Esophagus muscularis mucosa (tissue), 4 donors: ENCODE measurements around the gene GMDS. TPM values are rescaled to one million over a fixed set of nuclear protein-coding genes. Genes with fewer than 3 reads are reported as not detected.

Experiments used
- DNase-seq: peaks from one replicate; pipeline ENCODE4 v3.0.0-alpha.2; 2017; ENCODE audit errors: extremely low spot score
- H3K27ac ChIP-seq, 4 donors: fragments of 200-600 bp; sonication (generic); replicated peaks in 1 of 4; 1 replicate in 3 of 4; 2 replicates in 1 of 4; pipeline ENCODE4 v1.5.1; 2016 to 2019; ENCODE audit warnings: mild to moderate bottlenecking in 1 of 4
- H3K27me3 ChIP-seq, 4 donors: fragments of 200-600 bp; sonication (generic); one replicate each; pipeline versions ENCODE4 v1.5.1 to v1.6.0; 2016 to 2019
- H3K36me3 ChIP-seq, 4 donors: fragments of 200-600 bp; sonication (generic); one replicate each; pipeline ENCODE4 v1.5.1; 2016 to 2019
- H3K4me1 ChIP-seq, 4 donors: fragments of 200-600 bp; sonication (generic); one replicate each; pipeline ENCODE4 v1.5.1; 2016 to 2019
- H3K4me3 ChIP-seq, 4 donors: fragments of 200-600 bp; sonication (generic); 1 replicate in 2 of 4; 2 replicates in 2 of 4; pipeline ENCODE4 v1.5.1; 2016 to 2019; ENCODE audit warnings: mild to moderate bottlenecking in 4 of 4, moderate library complexity in 1 of 4
- H3K9me3 ChIP-seq, 4 donors: fragments of 200-600 bp; sonication (generic); 1 replicate in 3 of 4; 2 replicates in 1 of 4; pipeline ENCODE4 v1.5.1; 2016 to 2019
- EP300 ChIP-seq: sonication (generic); formaldehyde crosslinking; IDR thresholded peaks from one replicate; pipeline ENCODE4 v1.6.1; 2017; ENCODE audit warnings: antibody characterized with exemption
- POLR2A ChIP-seq: fragments of 450-650 bp; IDR thresholded peaks from one replicate; pipeline ENCODE4 v1.6.1; 2017; ENCODE audit warnings: antibody characterized with exemption, moderate library complexity, mild to moderate bottlenecking, low read depth
- POLR2AphosphoS5 ChIP-seq, 2 donors: sonication (generic); formaldehyde crosslinking; IDR thresholded peaks; one replicate each; pipeline ENCODE4 v1.6.1; 2017; ENCODE audit warnings: antibody characterized with exemption in 2 of 2
- WGBS: methylation state at CpG from one replicate; pipeline ENCODE4 v1.1.5; 2018; 5-methylcytosine and 5-hydroxymethylcytosine counted together
- intact Hi-C: fragments of 100-400 bp; cut with DNase I; formaldehyde crosslinking; loops from one replicate; pipeline ENCODE4 v1.15.1; 2023
- total RNA-seq, 4 donors: library from RNA; depleted of rRNA; stranded (reverse); fragments of >200 nt; gene quantifications; one replicate each; pipeline versions ENCODE4 v1.1.0 to v1.2.1, GENCODE V29; 2016
- TF ChIP-seq, protein P1 (sequence below), 3 experiments: fragments of 200-600 bp in 2 of 3; fragments of 450-650 bp in 1 of 3; sonication (generic) in 2 of 3; IDR thresholded peaks; one replicate each; pipeline ENCODE4 v1.5.1; 2017 to 2019; ENCODE audit warnings: antibody characterized with exemption in 3 of 3, mild to moderate bottlenecking in 2 of 3, moderate library complexity in 1 of 3

Gene GMDS
- total RNA-seq, 4 donors from 2014 or later, result 3.6 to 14.1 (median 6.0) TPM

DNA sequence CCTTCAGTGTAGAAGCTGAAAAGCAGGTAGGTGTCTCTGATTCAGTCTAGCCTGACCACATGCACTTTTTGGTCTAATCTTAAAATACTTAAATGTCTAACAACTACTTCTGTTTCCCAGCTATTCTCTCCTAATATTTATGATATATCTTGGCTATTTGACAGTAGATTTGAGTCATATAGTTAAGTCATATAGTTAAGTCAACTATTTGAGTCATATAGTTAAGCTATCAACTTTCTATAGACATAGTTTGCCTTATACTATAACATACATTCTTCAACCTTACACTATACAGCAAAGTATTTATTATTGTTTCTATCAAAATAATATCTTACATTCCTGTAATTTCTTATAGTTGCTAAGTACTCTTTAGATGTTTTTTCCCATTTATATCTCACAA, 110.9 kb downstream of the GMDS start:
- intact Hi-C loops, result no loop called here
- H3K9me3 ChIP-seq, result no peaks in the 10 kb centered on the region

GRCh38 chr6:2133716-2134310, 111.6 kb downstream of the GMDS start:
- no peaks in the 10 kb centered on the region for H3K36me3 ChIP-seq
- no peak for DNase-seq
- intact Hi-C loops, result no loop called here
- H3K27me3 ChIP-seq, result no peaks in the 10 kb centered on the region
- no peak overlapping the region for H3K27ac ChIP-seq
- H3K4me3 ChIP-seq, result no peak overlapping the region
- TF ChIP-seq POLR2AphosphoS5 (IDR thresholded peaks at IDR 0.05), result no peak
- TF ChIP-seq, protein P1, sequence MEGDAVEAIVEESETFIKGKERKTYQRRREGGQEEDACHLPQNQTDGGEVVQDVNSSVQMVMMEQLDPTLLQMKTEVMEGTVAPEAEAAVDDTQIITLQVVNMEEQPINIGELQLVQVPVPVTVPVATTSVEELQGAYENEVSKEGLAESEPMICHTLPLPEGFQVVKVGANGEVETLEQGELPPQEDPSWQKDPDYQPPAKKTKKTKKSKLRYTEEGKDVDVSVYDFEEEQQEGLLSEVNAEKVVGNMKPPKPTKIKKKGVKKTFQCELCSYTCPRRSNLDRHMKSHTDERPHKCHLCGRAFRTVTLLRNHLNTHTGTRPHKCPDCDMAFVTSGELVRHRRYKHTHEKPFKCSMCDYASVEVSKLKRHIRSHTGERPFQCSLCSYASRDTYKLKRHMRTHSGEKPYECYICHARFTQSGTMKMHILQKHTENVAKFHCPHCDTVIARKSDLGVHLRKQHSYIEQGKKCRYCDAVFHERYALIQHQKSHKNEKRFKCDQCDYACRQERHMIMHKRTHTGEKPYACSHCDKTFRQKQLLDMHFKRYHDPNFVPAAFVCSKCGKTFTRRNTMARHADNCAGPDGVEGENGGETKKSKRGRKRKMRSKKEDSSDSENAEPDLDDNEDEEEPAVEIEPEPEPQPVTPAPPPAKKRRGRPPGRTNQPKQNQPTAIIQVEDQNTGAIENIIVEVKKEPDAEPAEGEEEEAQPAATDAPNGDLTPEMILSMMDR (IDR thresholded peaks at IDR 0.05), result no peak
- no peak for TF ChIP-seq EP300
- TF ChIP-seq POLR2A, result no peak
- peaks cover 0 to 12% (median 2%) of the 10 kb centered on the region in 4 donors for H3K4me1 ChIP-seq
- no peaks in the 10 kb centered on the region for H3K9me3 ChIP-seq
- 92% methylated on average over 7 of the region's 7 CpGs for WGBS

More for the DNA sequence above, 110.9 kb downstream of the GMDS start:
- no peak overlapping the region for H3K27ac ChIP-seq
- H3K4me1 ChIP-seq, result peaks cover 0 to 12% (median 2%) of the 10 kb centered on the region in 4 donors
- H3K27me3 ChIP-seq, result no peaks in the 10 kb centered on the region
- no peak for TF ChIP-seq EP300
- TF ChIP-seq, protein P1 (IDR thresholded peaks at IDR 0.05), result no peak
- no peaks in the 10 kb centered on the region for H3K36me3 ChIP-seq
- DNase-seq, result no peak
- H3K4me3 ChIP-seq, result no peak overlapping the region

- TF ChIP-seq, protein P1 (IDR thresholded peaks at IDR 0.05), result no peak
- no peak for TF ChIP-seq POLR2A
- no peak for TF ChIP-seq POLR2AphosphoS5 (IDR thresholded peaks at IDR 0.05)
- TF ChIP-seq EP300, result no peak
- Histone ChIP-seq H3K36me3 (no peaks in the 10 kb centered on the region), H3K9me3 (no peaks in the 10 kb centered on the region), H3K27ac (no peak overlapping the region), H3K27me3 (no peaks in the 10 kb centered on the region), H3K4me3 (no peak overlapping the region), H3K4me1 (peaks cover 0 to 12% (median 2%) of the 10 kb centered on the region in 4 donors)
- no peak for DNase-seq
- intact Hi-C loops, result no loop called here
- 57% methylated on average over 1 of the region's 1 CpG for WGBS
Observed at GRCh38 chr6:2132916-2133315, 112.5 kb downstream of the GMDS start.

DNA sequence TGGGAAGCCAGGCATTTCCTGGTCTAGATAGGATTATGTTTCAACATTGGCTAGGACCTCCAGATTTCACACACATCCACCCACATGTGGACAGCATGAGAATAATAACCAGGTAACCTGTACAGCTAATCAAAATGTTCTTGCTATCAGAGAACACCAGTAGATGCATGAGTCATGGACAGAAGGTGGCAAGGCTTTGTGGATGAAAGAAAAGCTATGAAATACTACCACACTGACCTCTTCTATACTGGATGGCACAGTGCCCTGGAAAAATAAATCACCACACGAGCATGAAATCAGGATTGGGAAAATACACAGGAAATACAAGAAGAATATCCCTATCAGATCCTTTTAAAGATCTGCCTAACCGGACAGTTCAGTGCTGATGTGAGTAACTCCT, 113.0 kb downstream of the GMDS start:
- no peaks in the 10 kb centered on the region for H3K27me3 ChIP-seq
- WGBS, result 63% methylated on average over 2 of the region's 2 CpGs

More for the DNA sequence above, 113.0 kb downstream of the GMDS start:
- Histone ChIP-seq H3K9me3 (no peaks in the 10 kb centered on the region), H3K27ac (no peak overlapping the region), H3K4me1 (peaks cover 0 to 12% (median 2%) of the 10 kb centered on the region in 4 donors), H3K36me3 (no peaks in the 10 kb centered on the region), H3K4me3 (no peak overlapping the region)
- TF ChIP-seq, protein P1 (IDR thresholded peaks at IDR 0.05), result no peak
- TF ChIP-seq EP300 (no peak), POLR2AphosphoS5 (IDR thresholded peaks at IDR 0.05) (no peak), POLR2A (no peak)
- intact Hi-C loops, result no loop called here
- no peak for DNase-seq
